Mesenchymal stem cell (in vitro differentiated cells and primary cell): ENCODE data around the gene RAMP3.

Experiments
- DNase-seq: peaks from one replicate; pipeline ENCODE4 v3.0.0-alpha.2; 2013
- H2AFZ ChIP-seq: one replicate; pipeline ENCODE4 v1.6.1; 2013; ENCODE audit warnings: low read depth, mild to moderate bottlenecking, control low read depth, inconsistent platforms, low read length, moderate library complexity
- H2AK5ac ChIP-seq: 2 replicates; pipeline ENCODE4 v1.6.1; 2013; ENCODE audit warnings: low read length, moderate library complexity, mild to moderate bottlenecking, inconsistent platforms; ENCODE audit not compliant: severe bottlenecking
- H2BK120ac ChIP-seq: one replicate; pipeline ENCODE4 v1.6.1; 2013; ENCODE audit warnings: low read depth, mild to moderate bottlenecking, inconsistent platforms, low read length, moderate library complexity
- H2BK12ac ChIP-seq, 2 experiments: one replicate each; pipeline ENCODE4 v1.6.1; 2013; ENCODE audit warnings: inconsistent platforms in 2 of 2, low read length in 2 of 2, mild to moderate bottlenecking in 2 of 2, moderate library complexity in 2 of 2, control low read depth in 1 of 2
- H2BK15ac ChIP-seq: one replicate; pipeline ENCODE4 v1.6.1; 2013; ENCODE audit warnings: mild to moderate bottlenecking, low read depth, inconsistent platforms; ENCODE audit not compliant: poor library complexity, severe bottlenecking
- H2BK5ac ChIP-seq: 2 replicates; pipeline ENCODE4 v1.6.1; 2013; ENCODE audit warnings: low read depth, mild to moderate bottlenecking, low read length, control low read depth, inconsistent platforms; ENCODE audit not compliant: poor library complexity, severe bottlenecking
- H3K14ac ChIP-seq, 2 experiments: one replicate each; pipeline ENCODE4 v1.6.1; 2013; ENCODE audit warnings: inconsistent platforms in 2 of 2, low read length in 2 of 2, control low read depth in 1 of 2, mild to moderate bottlenecking in 1 of 2, moderate library complexity in 1 of 2
- H3K18ac ChIP-seq, 2 experiments: one replicate each; pipeline ENCODE4 v1.6.1; 2013; ENCODE audit warnings: inconsistent platforms in 2 of 2, low read length in 2 of 2, control low read depth in 1 of 2, low read depth in 1 of 2, mild to moderate bottlenecking in 1 of 2
- H3K23ac ChIP-seq, 2 experiments: one replicate each; pipeline ENCODE4 v1.6.1; 2013; ENCODE audit warnings: inconsistent platforms in 2 of 2, low read length in 2 of 2, mild to moderate bottlenecking in 2 of 2, moderate library complexity in 2 of 2, control low read depth in 1 of 2
- H3K27ac ChIP-seq: 2 replicates; pipeline ENCODE4 v1.5.1; 2013; ENCODE audit warnings: mild to moderate bottlenecking, moderate library complexity, low read length, control low read depth, inconsistent platforms; ENCODE audit not compliant: poor library complexity, severe bottlenecking
- H3K27me3 ChIP-seq, 2 experiments: 2 replicates each; pipeline versions ENCODE4 v1.6.1 to v1.7.0; 2013; ENCODE audit warnings: low read length in 2 of 2, mild to moderate bottlenecking in 2 of 2, moderate library complexity in 2 of 2, control low read depth in 1 of 2, inconsistent platforms in 1 of 2; ENCODE audit not compliant: control insufficient read depth in 1 of 2, insufficient read depth in 1 of 2
- H3K36me3 ChIP-seq, 2 experiments: 2 replicates each; pipeline versions ENCODE4 v1.6.1 to v1.7.0; 2013; ENCODE audit warnings: low read length in 2 of 2, control low read depth in 1 of 2, inconsistent platforms in 1 of 2, low read depth in 1 of 2, mild to moderate bottlenecking in 1 of 2; ENCODE audit not compliant: insufficient read depth in 2 of 2, control insufficient read depth in 1 of 2
- H3K4ac ChIP-seq, 2 experiments: one replicate each; pipeline ENCODE4 v1.6.1; 2013; ENCODE audit warnings: inconsistent platforms in 2 of 2, low read length in 2 of 2, mild to moderate bottlenecking in 2 of 2, moderate library complexity in 2 of 2, control low read depth in 1 of 2, low read depth in 1 of 2
- H3K4me1 ChIP-seq: 2 replicates; pipeline ENCODE4 v1.6.1; 2013; ENCODE audit warnings: low read depth, low read length, control low read depth; ENCODE audit not compliant: control insufficient read depth, insufficient read depth
- H3K4me2 ChIP-seq: 2 replicates; pipeline ENCODE4 v1.6.1; 2013; ENCODE audit warnings: low read length, mild to moderate bottlenecking, inconsistent platforms; ENCODE audit not compliant: poor library complexity, severe bottlenecking
- H3K4me3 ChIP-seq, 2 experiments: 2 replicates each; pipeline versions ENCODE4 v1.5.1 to v1.7.0; 2013; ENCODE audit warnings: low read length in 2 of 2, mild to moderate bottlenecking in 2 of 2, control low read depth in 1 of 2, low read depth in 1 of 2; ENCODE audit not compliant: insufficient read depth in 1 of 2
- H3K79me1 ChIP-seq: replicated peaks from 2 replicates; pipeline ENCODE4 v1.6.1; 2013; ENCODE audit warnings: mild to moderate bottlenecking, control low read depth, low read length, inconsistent platforms; ENCODE audit not compliant: poor library complexity, severe bottlenecking
- H3K9ac ChIP-seq: 2 replicates; pipeline ENCODE4 v1.7.0; 2013; ENCODE audit warnings: mild to moderate bottlenecking, low read length, moderate library complexity
- H3K9me3 ChIP-seq: 2 replicates; pipeline ENCODE4 v1.7.0; 2013; ENCODE audit warnings: mild to moderate bottlenecking, low read length; ENCODE audit not compliant: control insufficient read depth
- H4K8ac ChIP-seq: one replicate; pipeline ENCODE4 v1.6.1; 2013; ENCODE audit warnings: inconsistent platforms, mild to moderate bottlenecking, low read length, moderate library complexity
- H4K91ac ChIP-seq: one replicate; pipeline ENCODE4 v1.6.1; 2013; ENCODE audit warnings: mild to moderate bottlenecking, low read length, inconsistent platforms
- WGBS: methylation state at CpG from one replicate; pipeline ENCODE4 v1.1.7; 2013; ENCODE audit warnings: mixed read lengths; 5-methylcytosine and 5-hydroxymethylcytosine counted together

Gene RAMP3

GRCh38 chr7:45117582-45117981 lies 40.0 kb upstream of the RAMP3 start:
- no peak overlapping the region for H4K91ac ChIP-seq

GRCh38 chr7:45118292-45118691 lies 39.3 kb upstream of the RAMP3 start:
- H3K9me3 ChIP-seq: no peaks in the 10 kb centered on the region
- H2BK120ac ChIP-seq: no peak overlapping the region
- DNase-seq: no peak

More at GRCh38 chr7:45117582-45117981, 40.0 kb upstream of the RAMP3 start:
- H4K8ac ChIP-seq: no peak overlapping the region
- no peak overlapping the region for H2BK5ac ChIP-seq
- H3K4ac ChIP-seq: no peak overlapping the region
- no peak overlapping the region for H2BK12ac ChIP-seq
- peaks cover 33% of the 10 kb centered on the region in 2 experiments for H3K27me3 ChIP-seq
- H3K9me3 ChIP-seq: no peaks in the 10 kb centered on the region
- no peak overlapping the region for H3K9ac ChIP-seq
- no peaks in the 10 kb centered on the region for H3K4me1 ChIP-seq
- H3K4me3 ChIP-seq: no peak overlapping the region
- no peaks in the 10 kb centered on the region for H3K79me1 ChIP-seq
- H3K14ac ChIP-seq: no peak overlapping the region
- H3K23ac ChIP-seq: no peak overlapping the region
- no peak overlapping the region for H3K27ac ChIP-seq
- 55% methylated on average over 4 of the region's 4 CpGs for WGBS
- H3K36me3 ChIP-seq: no peaks in the 10 kb centered on the region
- no peak for DNase-seq
- H3K4me2 ChIP-seq: no peak overlapping the region
- no peak overlapping the region for H2BK15ac ChIP-seq
- H3K18ac ChIP-seq: no peak overlapping the region
- H2BK120ac ChIP-seq: no peak overlapping the region
- H2AK5ac ChIP-seq: no peak overlapping the region
- H2AFZ ChIP-seq: no peak overlapping the region

GRCh38 chr7:45118889-45119331 lies 38.7 kb upstream of the RAMP3 start:
- Histone ChIP-seq H3K23ac (no peak overlapping the region), H4K91ac (no peak overlapping the region), H3K36me3 (no peaks in the 10 kb centered on the region), H3K79me1 (no peaks in the 10 kb centered on the region), H2BK15ac (no peak overlapping the region), H3K9ac (no peak overlapping the region), H2AK5ac (no peak overlapping the region), H3K4me2 (no peak overlapping the region), H2BK12ac (no peak overlapping the region), H2AFZ (no peak overlapping the region), H3K9me3 (no peaks in the 10 kb centered on the region), H3K4me3 (no peak overlapping the region), H3K4me1 (no peaks in the 10 kb centered on the region), H2BK120ac (no peak overlapping the region), H3K4ac (no peak overlapping the region), H3K27ac (no peak overlapping the region), H2BK5ac (no peak overlapping the region), H3K18ac (no peak overlapping the region), H4K8ac (no peak overlapping the region), H3K27me3 (peaks cover 32 to 33% of the 10 kb centered on the region in 2 experiments), H3K14ac (no peak overlapping the region)
- WGBS: 100% methylated on average over 1 of the region's 3 CpGs
- DNase-seq: no peak

More at GRCh38 chr7:45118292-45118691, 39.3 kb upstream of the RAMP3 start:
- Histone ChIP-seq H3K14ac (no peak overlapping the region), H3K27me3 (peaks cover 33% of the 10 kb centered on the region in 2 experiments), H3K36me3 (no peaks in the 10 kb centered on the region), H3K9ac (no peak overlapping the region), H3K4me3 (no peak overlapping the region), H2BK15ac (no peak overlapping the region), H4K8ac (no peak overlapping the region), H3K4ac (no peak overlapping the region), H3K18ac (no peak overlapping the region), H4K91ac (no peak overlapping the region), H3K4me1 (no peaks in the 10 kb centered on the region), H2BK5ac (no peak overlapping the region), H2AFZ (no peak overlapping the region), H2AK5ac (no peak overlapping the region), H3K4me2 (no peak overlapping the region), H3K79me1 (no peaks in the 10 kb centered on the region), H3K23ac (no peak overlapping the region), H2BK12ac (no peak overlapping the region), H3K27ac (no peak overlapping the region)
- 94% methylated on average over 4 of the region's 4 CpGs for WGBS

- DNase-seq: no peak
- Histone ChIP-seq H2AK5ac (no peak overlapping the region), H4K8ac (no peak overlapping the region), H4K91ac (no peak overlapping the region), H3K4me2 (no peak overlapping the region), H3K23ac (no peak overlapping the region), H2AFZ (no peak overlapping the region), H2BK5ac (no peak overlapping the region), H3K36me3 (no peaks in the 10 kb centered on the region), H3K4me1 (no peaks in the 10 kb centered on the region), H2BK120ac (no peak overlapping the region), H3K9me3 (no peaks in the 10 kb centered on the region), H2BK15ac (no peak overlapping the region), H2BK12ac (no peak overlapping the region), H3K9ac (no peak overlapping the region), H3K18ac (no peak overlapping the region), H3K4ac (no peak overlapping the region), H3K79me1 (no peaks in the 10 kb centered on the region), H3K14ac (no peak overlapping the region), H3K27ac (no peak overlapping the region), H3K27me3 (peaks cover 26 to 37% of the 10 kb centered on the region in 2 experiments), H3K4me3 (no peak overlapping the region)
- no CpG with 5 or more reads among the region's 3 CpGs for WGBS
Measured at GRCh38 chr7:45119550-45119949, 38.0 kb upstream of the RAMP3 start.
